SK-N-SH (cell line): ENCODE measurements around the gene MUC2. TPM values are rescaled to one million over a fixed set of nuclear protein-coding genes. Genes with fewer than 3 reads are reported as not detected.

Experiments
- CTCF ChIA-PET: fragments of 300-600, 350-600 bp; formaldehyde crosslinking; extraction: SDS; loops from one replicate; lab custom pipeline; 2021; lab: Yijun Ruan, JAX
- POLR2A ChIA-PET: fragments of 350-600 bp; sonication (Branson Sonifier 250); formaldehyde crosslinking; extraction: SDS; loops from one replicate; lab custom pipeline; 2020; ENCODE audit warnings: antibody characterized with exemption, inconsistent platforms; lab: Yijun Ruan, JAX
- DNase-seq: peaks from one replicate; pipeline ENCODE4 v3.0.0; 2012
- H2AFZ ChIP-seq: fragments of 200-600 bp; sonication (generic); 2 replicates; pipeline ENCODE4 v1.8.1; 2016; ENCODE audit warnings: antibody characterized with exemption, mild to moderate bottlenecking, low read depth
- H3F3A ChIP-seq: fragments of 200-600 bp; sonication (generic); replicated peaks from 2 replicates; pipeline ENCODE3; 2016; ENCODE audit warnings: antibody characterized with exemption, mild to moderate bottlenecking; ENCODE audit not compliant: insufficient read depth
- H3K27ac ChIP-seq, 2 experiments: fragments of 200-500 bp in 1 of 2; fragments of 200-600 bp in 1 of 2; sonication (Bioruptor generic) in 1 of 2; sonication (generic), shearing (Covaris generic) in 1 of 2; 2 replicates each; pipeline versions ENCODE4 v1.5.1 to v1.6.1; 2014 to 2016; ENCODE audit warnings: low read depth in 2 of 2, inconsistent platforms in 1 of 2, low read length in 1 of 2, mild to moderate bottlenecking in 1 of 2, mixed read lengths in 1 of 2
- H3K27me3 ChIP-seq: fragments of 200-600 bp; sonication (generic), shearing (Covaris generic); 2 replicates; pipeline ENCODE4 v1.6.1; 2016; ENCODE audit warnings: mixed run types; ENCODE audit not compliant: insufficient read depth
- H3K36me3 ChIP-seq, 2 experiments: fragments of 200-500 bp in 1 of 2; fragments of 200-600 bp in 1 of 2; sonication (Bioruptor generic) in 1 of 2; sonication (generic) in 1 of 2; replicated peaks in 1 of 2; 2 replicates each; pipeline versions ENCODE3 to v1.5.1; 2014 to 2016; ENCODE audit warnings: low read length in 1 of 2, mild to moderate bottlenecking in 1 of 2; ENCODE audit not compliant: insufficient read depth in 2 of 2, control insufficient read depth in 1 of 2
- H3K4me1 ChIP-seq, 2 experiments: fragments of 200-500 bp in 1 of 2; fragments of 200-600 bp in 1 of 2; sonication (Bioruptor generic) in 1 of 2; sonication (generic), shearing (Covaris generic) in 1 of 2; 2 replicates each; pipeline versions ENCODE4 v1.5.1 to v1.6.1; 2014 to 2016; ENCODE audit warnings: low read depth in 1 of 2, low read length in 1 of 2, mixed run types in 1 of 2; ENCODE audit not compliant: insufficient read depth in 2 of 2, control insufficient read depth in 1 of 2
- H3K4me2 ChIP-seq: fragments of 200-600 bp; sonication (generic), shearing (Covaris generic); 2 replicates; pipeline ENCODE4 v1.6.1; 2017; ENCODE audit warnings: mixed run types
- H3K4me3 ChIP-seq, 2 experiments: fragments of 200-500 bp in 1 of 2; fragments of 200-600 bp in 1 of 2; sonication (Bioruptor generic) in 1 of 2; sonication (generic), shearing (Covaris generic) in 1 of 2; 2 replicates each; pipeline versions ENCODE4 v1.5.1 to v1.8.1; 2014 to 2016; ENCODE audit warnings: low read depth in 2 of 2, inconsistent platforms in 1 of 2, low read length in 1 of 2, mild to moderate bottlenecking in 1 of 2, mixed read lengths in 1 of 2, moderate library complexity in 1 of 2
- H3K79me2 ChIP-seq: fragments of 200-600 bp; sonication (generic); 2 replicates; pipeline ENCODE4 v1.8.1; 2017; ENCODE audit warnings: mild to moderate bottlenecking; ENCODE audit not compliant: insufficient read depth
- H3K9ac ChIP-seq: fragments of 200-600 bp; sonication (generic); 2 replicates; pipeline ENCODE4 v1.6.1; 2017; ENCODE audit warnings: mixed run types
- H3K9me2 ChIP-seq: fragments of 200-600 bp; sonication (generic); 2 replicates; pipeline ENCODE4 v1.6.1; 2017; ENCODE audit warnings: mixed run types
- H3K9me3 ChIP-seq: fragments of 200-600 bp; sonication (generic); 2 replicates; pipeline ENCODE4 v1.6.1; 2017; ENCODE audit warnings: mixed run types, mild to moderate bottlenecking, moderate library complexity
- H4K20me1 ChIP-seq: fragments of 200-600 bp; sonication (generic); 2 replicates; pipeline ENCODE4 v1.6.1; 2017; ENCODE audit warnings: mild to moderate bottlenecking, mixed run types; ENCODE audit not compliant: insufficient read depth
- CHD2 ChIP-seq: fragments of 150-350 bp; IDR thresholded peaks from 2 replicates; pipeline ENCODE4 v1.6.1; 2018; ENCODE audit warnings: low read length; ENCODE audit not compliant: partially characterized antibody
- ELF1 ChIP-seq: IDR thresholded peaks from 2 replicates; pipeline ENCODE4 v1.4.0; 2012
- EP300 ChIP-seq, 2 experiments: IDR thresholded peaks; 2 replicates each; pipeline versions ENCODE4 v1.4.0 to v1.6.1; 2012; ENCODE audit warnings: borderline replicate concordance in 1 of 2, low read depth in 1 of 2, low read length in 1 of 2
- EZH2phosphoT487 ChIP-seq: fragments of 200-600 bp; sonication (generic); IDR thresholded peaks from 2 replicates; pipeline ENCODE4 v1.6.1; 2017; ENCODE audit warnings: low read depth, mixed run types, mild to moderate bottlenecking, antibody characterized with exemption, moderate library complexity, borderline replicate concordance
- FOXJ3 ChIP-seq: sonication (generic); formaldehyde crosslinking; IDR thresholded peaks from 2 replicates; pipeline ENCODE4 v1.5.1; 2020; ENCODE audit warnings: mild to moderate bottlenecking, missing genetic modification reagents
- GATA2 ChIP-seq: sonication (generic); formaldehyde crosslinking; IDR thresholded peaks from 2 replicates; pipeline ENCODE4 v1.5.0; 2020; ENCODE audit warnings: mild to moderate bottlenecking, missing genetic modification reagents
- JUND ChIP-seq: IDR thresholded peaks from 2 replicates; pipeline ENCODE4 v1.4.0; 2012
- MXI1 ChIP-seq: IDR thresholded peaks from 2 replicates; pipeline ENCODE4 v1.6.1; 2012; ENCODE audit warnings: mild to moderate bottlenecking, low read depth, low read length, improper control_type of control experiment
- NFIC ChIP-seq: IDR thresholded peaks from 2 replicates; pipeline ENCODE4 v1.4.0; 2012; ENCODE audit warnings: borderline replicate concordance
- POLR2AphosphoS5 ChIP-seq: IDR thresholded peaks from 2 replicates; pipeline ENCODE4 v1.6.1; 2012; ENCODE audit warnings: low read depth, low read length
- RCOR1 ChIP-seq: fragments of 150-350 bp; IDR thresholded peaks from 2 replicates; pipeline ENCODE4 v1.6.1; 2017; ENCODE audit warnings: antibody characterized with exemption, low read length
- RFX5 ChIP-seq: IDR thresholded peaks from 2 replicates; pipeline ENCODE4 v1.6.1; 2012; ENCODE audit warnings: mild to moderate bottlenecking, improper control_type of control experiment, low read length
- RXRA ChIP-seq: IDR thresholded peaks from 2 replicates; pipeline ENCODE4 v1.4.0; 2012; ENCODE audit warnings: low read depth, mild to moderate bottlenecking, borderline replicate concordance
- SMC3 ChIP-seq: IDR thresholded peaks from 2 replicates; pipeline ENCODE4 v1.6.1; 2012; ENCODE audit warnings: low read depth, low read length, improper control_type of control experiment
- TAF1 ChIP-seq: IDR thresholded peaks from 2 replicates; pipeline ENCODE4 v1.6.1; 2012; ENCODE audit warnings: low read depth, mild to moderate bottlenecking, low read length, moderate library complexity, borderline replicate concordance
- TEAD4 ChIP-seq: IDR thresholded peaks from 2 replicates; pipeline ENCODE4 v1.4.0; 2012; ENCODE audit warnings: mild to moderate bottlenecking, borderline replicate concordance; ENCODE audit not compliant: insufficient read depth
- WGBS: methylation state at CpG from one replicate; pipeline ENCODE4 v1.1.6; 2017; ENCODE audit warnings: low lambda C conversion rate; 5-methylcytosine and 5-hydroxymethylcytosine counted together
- polyA plus RNA-seq, 3 experiments: library from polyadenylated mRNA; depleted of rRNA; stranded (reverse); fragments of >200 nt; gene quantifications; 2 replicates each; pipeline ENCODE4 v1.2.3, GENCODE V29; 2012
- TF ChIP-seq, protein P1 (sequence below): fragments of 200-600 bp; sonication (generic); IDR thresholded peaks from 2 replicates; pipeline ENCODE4 v1.6.1; 2017; ENCODE audit warnings: antibody characterized with exemption, mild to moderate bottlenecking, moderate library complexity
- TF ChIP-seq, protein P2 (sequence below): IDR thresholded peaks from 2 replicates; pipeline ENCODE4 v1.4.0; 2012; ENCODE audit warnings: low read depth, borderline replicate concordance
- TF ChIP-seq, protein P3 (sequence below): fragments of 150-350 bp; IDR thresholded peaks from 2 replicates; pipeline ENCODE4 v1.6.1; 2017; ENCODE audit warnings: antibody characterized with exemption, low read length, low read depth, borderline replicate concordance
- TF ChIP-seq, protein P4 (sequence below): fragments of 150-350 bp; IDR thresholded peaks from 2 replicates; pipeline ENCODE4 v1.6.1; 2016; ENCODE audit warnings: mild to moderate bottlenecking, low read depth, low read length
- TF ChIP-seq, protein P5 (sequence below): IDR thresholded peaks from 2 replicates; pipeline ENCODE4 v1.4.0; 2012; ENCODE audit warnings: low read depth, borderline replicate concordance

The MUC2 gene
- polyA plus RNA-seq, 1 of the 3 experiments (the other 2 are of a cell fraction): not detected

DNA sequence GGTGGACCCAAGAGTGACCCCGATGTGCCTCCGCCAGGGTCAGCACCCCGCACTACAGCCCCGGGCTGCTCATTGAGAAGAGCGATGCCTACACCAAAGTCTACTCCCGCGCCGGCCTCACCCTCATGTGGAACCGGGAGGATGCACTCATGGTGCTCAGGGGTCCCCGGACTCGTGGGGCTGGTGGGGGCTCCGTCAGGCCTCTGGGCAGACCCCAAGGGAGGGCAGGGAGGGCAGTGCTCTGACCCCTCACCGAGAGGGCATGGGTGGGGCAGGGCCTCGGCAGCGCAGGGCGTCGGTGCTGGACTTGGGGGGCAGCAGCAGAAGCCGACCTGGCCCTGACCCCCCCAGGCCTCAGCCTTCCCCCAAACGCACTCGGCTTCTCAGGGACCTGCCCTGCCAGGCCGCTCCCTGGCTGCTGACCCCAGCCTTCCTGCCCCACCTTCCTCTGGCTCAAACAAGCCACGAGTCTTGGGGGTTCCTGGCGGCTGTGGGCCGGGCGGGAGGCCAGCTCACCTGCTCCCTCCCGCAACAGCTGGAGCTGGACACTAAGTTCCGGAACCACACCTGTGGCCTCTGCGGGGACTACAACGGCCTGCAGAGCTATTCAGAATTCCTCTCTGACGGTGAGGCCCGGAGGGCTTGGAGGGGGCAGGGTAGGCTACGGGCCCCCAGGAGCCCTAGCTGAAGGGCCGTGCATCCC, 2.9 kb downstream of the MUC2 start (continued):
- TF ChIP-seq, protein P1, sequence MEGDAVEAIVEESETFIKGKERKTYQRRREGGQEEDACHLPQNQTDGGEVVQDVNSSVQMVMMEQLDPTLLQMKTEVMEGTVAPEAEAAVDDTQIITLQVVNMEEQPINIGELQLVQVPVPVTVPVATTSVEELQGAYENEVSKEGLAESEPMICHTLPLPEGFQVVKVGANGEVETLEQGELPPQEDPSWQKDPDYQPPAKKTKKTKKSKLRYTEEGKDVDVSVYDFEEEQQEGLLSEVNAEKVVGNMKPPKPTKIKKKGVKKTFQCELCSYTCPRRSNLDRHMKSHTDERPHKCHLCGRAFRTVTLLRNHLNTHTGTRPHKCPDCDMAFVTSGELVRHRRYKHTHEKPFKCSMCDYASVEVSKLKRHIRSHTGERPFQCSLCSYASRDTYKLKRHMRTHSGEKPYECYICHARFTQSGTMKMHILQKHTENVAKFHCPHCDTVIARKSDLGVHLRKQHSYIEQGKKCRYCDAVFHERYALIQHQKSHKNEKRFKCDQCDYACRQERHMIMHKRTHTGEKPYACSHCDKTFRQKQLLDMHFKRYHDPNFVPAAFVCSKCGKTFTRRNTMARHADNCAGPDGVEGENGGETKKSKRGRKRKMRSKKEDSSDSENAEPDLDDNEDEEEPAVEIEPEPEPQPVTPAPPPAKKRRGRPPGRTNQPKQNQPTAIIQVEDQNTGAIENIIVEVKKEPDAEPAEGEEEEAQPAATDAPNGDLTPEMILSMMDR: no peak
- no peak for TF ChIP-seq GATA2 (CRISPR knock-in tag)
- no peak for TF ChIP-seq SMC3
- no peak for TF ChIP-seq EZH2phosphoT487
- TF ChIP-seq POLR2AphosphoS5: no peak
- no peak for TF ChIP-seq RXRA

DNA sequence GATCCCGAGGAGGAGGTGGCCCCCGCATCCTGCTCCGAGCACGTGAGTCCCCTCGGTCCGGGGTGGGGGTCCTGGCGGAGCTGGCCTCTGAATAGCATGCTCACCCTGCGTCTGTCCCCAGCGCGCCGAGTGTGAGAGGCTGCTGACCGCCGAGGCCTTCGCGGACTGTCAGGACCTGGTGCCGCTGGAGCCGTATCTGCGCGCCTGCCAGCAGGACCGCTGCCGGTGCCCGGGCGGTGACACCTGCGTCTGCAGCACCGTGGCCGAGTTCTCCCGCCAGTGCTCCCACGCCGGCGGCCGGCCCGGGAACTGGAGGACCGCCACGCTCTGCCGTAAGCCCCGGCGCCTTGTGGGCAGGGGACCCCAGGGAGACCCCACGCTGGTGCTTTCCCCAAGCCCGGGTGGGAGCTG, 3.5 kb downstream of the MUC2 start:
- no peak overlapping the region for H3K27ac ChIP-seq
- no peak overlapping the region for H3K9ac ChIP-seq
- no peaks in the 10 kb centered on the region for H3K9me3 ChIP-seq
- H3K4me2 ChIP-seq: no peak overlapping the region
- H2AFZ ChIP-seq: no peak overlapping the region
- CTCF ChIA-PET: interaction anchor here (1.1 to 1.9 kb wide), 2 partner anchors 13 to 27 kb away, joined by 4 to 6 read pairs; no protein-coding TSS in a partner anchor
- no peaks in the 10 kb centered on the region for H3F3A ChIP-seq
- H3K27me3 ChIP-seq: no peaks in the 10 kb centered on the region; the same call in 1 of the 2 replicates
- no peaks in the 10 kb centered on the region for H3K9me2 ChIP-seq
- TF ChIP-seq MXI1: no peak
- TF ChIP-seq, protein P2, sequence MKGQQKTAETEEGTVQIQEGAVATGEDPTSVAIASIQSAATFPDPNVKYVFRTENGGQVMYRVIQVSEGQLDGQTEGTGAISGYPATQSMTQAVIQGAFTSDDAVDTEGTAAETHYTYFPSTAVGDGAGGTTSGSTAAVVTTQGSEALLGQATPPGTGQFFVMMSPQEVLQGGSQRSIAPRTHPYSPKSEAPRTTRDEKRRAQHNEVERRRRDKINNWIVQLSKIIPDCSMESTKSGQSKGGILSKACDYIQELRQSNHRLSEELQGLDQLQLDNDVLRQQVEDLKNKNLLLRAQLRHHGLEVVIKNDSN: no peak
- TF ChIP-seq TEAD4: no peak
- no peak for TF ChIP-seq NFIC
- TF ChIP-seq, protein P3, sequence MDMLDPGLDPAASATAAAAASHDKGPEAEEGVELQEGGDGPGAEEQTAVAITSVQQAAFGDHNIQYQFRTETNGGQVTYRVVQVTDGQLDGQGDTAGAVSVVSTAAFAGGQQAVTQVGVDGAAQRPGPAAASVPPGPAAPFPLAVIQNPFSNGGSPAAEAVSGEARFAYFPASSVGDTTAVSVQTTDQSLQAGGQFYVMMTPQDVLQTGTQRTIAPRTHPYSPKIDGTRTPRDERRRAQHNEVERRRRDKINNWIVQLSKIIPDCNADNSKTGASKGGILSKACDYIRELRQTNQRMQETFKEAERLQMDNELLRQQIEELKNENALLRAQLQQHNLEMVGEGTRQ: no peak
- no peak for TF ChIP-seq RCOR1
- TF ChIP-seq, protein P4, sequence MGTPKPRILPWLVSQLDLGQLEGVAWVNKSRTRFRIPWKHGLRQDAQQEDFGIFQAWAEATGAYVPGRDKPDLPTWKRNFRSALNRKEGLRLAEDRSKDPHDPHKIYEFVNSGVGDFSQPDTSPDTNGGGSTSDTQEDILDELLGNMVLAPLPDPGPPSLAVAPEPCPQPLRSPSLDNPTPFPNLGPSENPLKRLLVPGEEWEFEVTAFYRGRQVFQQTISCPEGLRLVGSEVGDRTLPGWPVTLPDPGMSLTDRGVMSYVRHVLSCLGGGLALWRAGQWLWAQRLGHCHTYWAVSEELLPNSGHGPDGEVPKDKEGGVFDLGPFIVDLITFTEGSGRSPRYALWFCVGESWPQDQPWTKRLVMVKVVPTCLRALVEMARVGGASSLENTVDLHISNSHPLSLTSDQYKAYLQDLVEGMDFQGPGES: no peak
- TF ChIP-seq SMC3: no peak
- TF ChIP-seq EZH2phosphoT487: no peak
- TF ChIP-seq JUND: no peak
- TF ChIP-seq EP300 (IDR thresholded peaks at IDR 0.05; ENCODE audit: borderline replicate concordance in 1 of 2, low read depth in 1 of 2, low read length in 1 of 2): no peak
- TF ChIP-seq GATA2 (CRISPR knock-in tag): no peak
- no peak for TF ChIP-seq FOXJ3 (CRISPR knock-in tag)
- TF ChIP-seq POLR2AphosphoS5: no peak
- no peak for TF ChIP-seq TAF1
- no peak for TF ChIP-seq CHD2
- TF ChIP-seq RXRA: no peak
- TF ChIP-seq ELF1: no peak
- no peak for TF ChIP-seq RFX5
- TF ChIP-seq, protein P5, sequence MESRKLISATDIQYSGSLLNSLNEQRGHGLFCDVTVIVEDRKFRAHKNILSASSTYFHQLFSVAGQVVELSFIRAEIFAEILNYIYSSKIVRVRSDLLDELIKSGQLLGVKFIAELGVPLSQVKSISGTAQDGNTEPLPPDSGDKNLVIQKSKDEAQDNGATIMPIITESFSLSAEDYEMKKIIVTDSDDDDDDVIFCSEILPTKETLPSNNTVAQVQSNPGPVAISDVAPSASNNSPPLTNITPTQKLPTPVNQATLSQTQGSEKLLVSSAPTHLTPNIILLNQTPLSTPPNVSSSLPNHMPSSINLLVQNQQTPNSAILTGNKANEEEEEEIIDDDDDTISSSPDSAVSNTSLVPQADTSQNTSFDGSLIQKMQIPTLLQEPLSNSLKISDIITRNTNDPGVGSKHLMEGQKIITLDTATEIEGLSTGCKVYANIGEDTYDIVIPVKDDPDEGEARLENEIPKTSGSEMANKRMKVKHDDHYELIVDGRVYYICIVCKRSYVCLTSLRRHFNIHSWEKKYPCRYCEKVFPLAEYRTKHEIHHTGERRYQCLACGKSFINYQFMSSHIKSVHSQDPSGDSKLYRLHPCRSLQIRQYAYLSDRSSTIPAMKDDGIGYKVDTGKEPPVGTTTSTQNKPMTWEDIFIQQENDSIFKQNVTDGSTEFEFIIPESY: no peak
- peaks cover 0 to 4% of the 10 kb centered on the region in 2 experiments; a peak in 1 of 4 replicates for H3K4me1 ChIP-seq
- no peaks in the 10 kb centered on the region for H3K79me2 ChIP-seq
- 0% methylated on average over 1 of the region's 39 CpGs for WGBS
- no peak for DNase-seq
- POLR2A ChIA-PET: no interaction called here
- no peaks in the 10 kb centered on the region for H4K20me1 ChIP-seq
- H3K4me3 ChIP-seq: no peak overlapping the region
- H3K36me3 ChIP-seq: no peaks in the 10 kb centered on the region
